H1 (cell line): ENCODE measurements around the gene TRIM15. TPM values are rescaled to one million over a fixed set of nuclear protein-coding genes. Genes with fewer than 3 reads are reported as not detected.

Experiments used
- CTCF ChIA-PET: fragments of 300-600 bp; sonication (Branson Sonifier 250); formaldehyde crosslinking; loops from one replicate; lab custom pipeline; 2021; ENCODE audit not compliant: partially characterized antibody; lab: Charles Lee
- POLR2A ChIA-PET: fragments of 300-600 bp; sonication (Branson Sonifier 250); formaldehyde crosslinking; loops from one replicate; lab custom pipeline; 2021; ENCODE audit warnings: inconsistent platforms; ENCODE audit not compliant: partially characterized antibody; lab: Charles Lee
- DNase-seq, 2 experiments: peaks; one replicate each; pipeline versions ENCODE4 v3.0.0 to v3.0.0-alpha.2; 2010 to 2022; ENCODE audit warnings: low spot score in 2 of 2, low read depth in 1 of 2, mixed read lengths in 1 of 2
- FAIRE-seq: peaks from 2 replicates; lab custom pipeline; 2011; peaks lifted over from hg19 to GRCh38; lab: Jason Lieb, UNC
- H2AFZ ChIP-seq: 2 replicates; pipeline ENCODE4 v1.8.1; 2012; ENCODE audit warnings: low read length, inconsistent platforms
- H2AK5ac ChIP-seq: 2 replicates; pipeline ENCODE4 v1.6.1; 2013; ENCODE audit warnings: low read depth, low read length
- H2BK120ac ChIP-seq: replicated peaks from 2 replicates; pipeline ENCODE3; 2013; ENCODE audit warnings: low read depth, low read length, inconsistent platforms
- H2BK12ac ChIP-seq: 2 replicates; pipeline ENCODE4 v1.6.1; 2013; ENCODE audit warnings: low read depth, low read length
- H2BK15ac ChIP-seq: 2 replicates; pipeline ENCODE4 v1.6.1; 2013; ENCODE audit warnings: low read length
- H2BK20ac ChIP-seq: 2 replicates; pipeline ENCODE4 v1.6.1; 2013; ENCODE audit warnings: low read length
- H2BK5ac ChIP-seq: 2 replicates; pipeline ENCODE4 v1.6.1; 2013; ENCODE audit warnings: low read depth, low read length
- H3K14ac ChIP-seq: 2 replicates; pipeline ENCODE4 v1.6.1; 2013; ENCODE audit warnings: inconsistent platforms; ENCODE audit not compliant: insufficient read length
- H3K18ac ChIP-seq: 2 replicates; pipeline ENCODE4 v1.6.1; 2013; ENCODE audit warnings: low read length; ENCODE audit errors: extremely low read depth
- H3K23ac ChIP-seq: 2 replicates; pipeline ENCODE4 v1.6.1; 2013; ENCODE audit warnings: inconsistent platforms; ENCODE audit not compliant: insufficient read length
- H3K23me2 ChIP-seq: 2 replicates; pipeline ENCODE4 v1.6.1; 2013; ENCODE audit warnings: low read depth, low read length
- H3K27ac ChIP-seq: 2 replicates; pipeline ENCODE4 v1.6.1; 2011; ENCODE audit warnings: low read depth, low read length, inconsistent platforms
- H3K27me3 ChIP-seq, 4 experiments: replicated peaks in 1 of 4; 1 replicate in 1 of 4; 2 replicates in 3 of 4; pipeline versions ENCODE4 v1.6.1 to v1.8.1; 2011 to 2013; ENCODE audit warnings: low read length in 3 of 4, mild to moderate bottlenecking in 3 of 4, inconsistent platforms in 2 of 4, mixed read lengths in 2 of 4, moderate library complexity in 1 of 4; ENCODE audit not compliant: control insufficient read depth in 3 of 4, insufficient read depth in 3 of 4; ENCODE audit errors: extremely low read depth in 1 of 4
- H3K36me3 ChIP-seq, 4 experiments: 2 replicates each; pipeline versions ENCODE4 v1.6.1 to v1.8.1; 2011 to 2013; ENCODE audit warnings: mild to moderate bottlenecking in 4 of 4, low read length in 3 of 4, moderate library complexity in 2 of 4, control low read depth in 1 of 4, inconsistent platforms in 1 of 4; ENCODE audit not compliant: insufficient read depth in 4 of 4, control insufficient read depth in 2 of 4
- H3K4ac ChIP-seq: replicated peaks from 2 replicates; pipeline ENCODE3; 2013; ENCODE audit warnings: low read length, low read depth, mixed read lengths, inconsistent platforms; ENCODE audit not compliant: insufficient read length
- H3K4me1 ChIP-seq, 4 experiments: replicated peaks in 1 of 4; 1 replicate in 1 of 4; 2 replicates in 3 of 4; pipeline versions ENCODE4 v1.6.1 to v1.8.1; 2011 to 2013; ENCODE audit warnings: low read length in 3 of 4, inconsistent platforms in 2 of 4, mixed read lengths in 1 of 4; ENCODE audit not compliant: insufficient read depth in 4 of 4, control insufficient read depth in 3 of 4
- H3K4me2 ChIP-seq, 2 experiments: 2 replicates each; pipeline versions ENCODE4 v1.6.1 to v1.8.1; 2011 to 2013; ENCODE audit warnings: low read depth in 2 of 2, low read length in 2 of 2, control low read depth in 1 of 2, inconsistent platforms in 1 of 2, mild to moderate bottlenecking in 1 of 2; ENCODE audit not compliant: insufficient read depth in 1 of 2
- H3K4me3 ChIP-seq, 4 experiments: fragments of 200-600, 300-600 bp in 1 of 4; sonication (generic), shearing (Covaris generic), sonication (Bioruptor Twin) in 1 of 4; 2 replicates each; pipeline versions ENCODE4 v1.5.1 to v1.8.1; 2011 to 2016; ENCODE audit warnings: low read length in 4 of 4, low read depth in 3 of 4, control low read depth in 2 of 4, inconsistent platforms in 2 of 4, mild to moderate bottlenecking in 2 of 4, mixed read lengths in 1 of 4, moderate library complexity in 1 of 4; ENCODE audit not compliant: insufficient read depth in 2 of 4; ENCODE audit errors: extremely low read depth in 1 of 4
- H3K56ac ChIP-seq: replicated peaks from 2 replicates; pipeline ENCODE3; 2013; ENCODE audit warnings: low read depth, mild to moderate bottlenecking, mixed read lengths, low read length, inconsistent platforms; ENCODE audit not compliant: insufficient read length
- H3K79me1 ChIP-seq: 2 replicates; pipeline ENCODE4 v1.6.1; 2013; ENCODE audit warnings: low read depth, low read length, control low read depth
- H3K79me2 ChIP-seq, 2 experiments: 2 replicates each; pipeline versions ENCODE4 v1.6.1 to v1.8.1; 2012 to 2013; ENCODE audit warnings: low read length in 2 of 2, mild to moderate bottlenecking in 2 of 2, inconsistent platforms in 1 of 2; ENCODE audit not compliant: insufficient read depth in 2 of 2, control insufficient read depth in 1 of 2
- H3K9ac ChIP-seq, 4 experiments: replicated peaks in 1 of 4; 1 replicate in 1 of 4; 2 replicates in 3 of 4; pipeline versions ENCODE4 v1.6.1 to v1.8.1; 2011 to 2013; ENCODE audit warnings: low read depth in 3 of 4, low read length in 3 of 4, control low read depth in 2 of 4, mild to moderate bottlenecking in 2 of 4, moderate library complexity in 2 of 4, inconsistent platforms in 1 of 4; ENCODE audit errors: extremely low read depth in 1 of 4
- H3K9me3 ChIP-seq, 2 experiments: 2 replicates each; pipeline versions ENCODE4 v1.6.1 to v1.8.1; 2012 to 2013; ENCODE audit warnings: mild to moderate bottlenecking in 2 of 2, moderate library complexity in 2 of 2, control low read depth in 1 of 2, inconsistent platforms in 1 of 2, low read depth in 1 of 2, low read length in 1 of 2, mixed read lengths in 1 of 2; ENCODE audit not compliant: insufficient read depth in 2 of 2
- H4K20me1 ChIP-seq, 2 experiments: replicated peaks in 1 of 2; 2 replicates each; pipeline versions ENCODE3 to v1.8.1; 2011 to 2013; ENCODE audit warnings: inconsistent platforms in 2 of 2, low read length in 2 of 2, mild to moderate bottlenecking in 1 of 2; ENCODE audit not compliant: insufficient read depth in 2 of 2, control insufficient read depth in 1 of 2
- H4K5ac ChIP-seq: 2 replicates; pipeline ENCODE4 v1.6.1; 2013; ENCODE audit warnings: low read length, low read depth, mixed read lengths, inconsistent platforms; ENCODE audit not compliant: insufficient read length
- H4K8ac ChIP-seq: 2 replicates; pipeline ENCODE4 v1.8.0; 2013; ENCODE audit warnings: mild to moderate bottlenecking, moderate library complexity, low read length, inconsistent platforms; ENCODE audit not compliant: insufficient read depth; ENCODE audit errors: extremely low read depth
- H4K91ac ChIP-seq: replicated peaks from 2 replicates; pipeline ENCODE3; 2013; ENCODE audit warnings: low read length, mixed read lengths, inconsistent platforms; ENCODE audit not compliant: insufficient read length
- CBX5 ChIP-seq: fragments of 300-800, 300-1000 bp; sonication (generic); IDR thresholded peaks from 2 replicates; pipeline ENCODE4 v1.7.1; 2016; ENCODE audit warnings: antibody characterized with exemption, low read length, low read depth
- GABPA ChIP-seq: IDR thresholded peaks from 2 replicates; pipeline ENCODE4 v1.6.1; 2011; ENCODE audit warnings: mild to moderate bottlenecking, low read length, moderate library complexity, borderline replicate concordance; ENCODE audit not compliant: insufficient read depth
- JUN ChIP-seq: IDR thresholded peaks from 2 replicates; pipeline ENCODE4 v1.6.1; 2011; ENCODE audit warnings: low read depth, mild to moderate bottlenecking, improper control_type of control experiment, low read length
- NRF1 ChIP-seq: IDR thresholded peaks from 2 replicates; pipeline ENCODE4 v1.6.1; 2011; ENCODE audit warnings: mild to moderate bottlenecking, low read depth, low read length, improper control_type of control experiment
- POU5F1 ChIP-seq: IDR thresholded peaks from 2 replicates; pipeline ENCODE4 v1.6.1; 2011; ENCODE audit warnings: low read depth, mild to moderate bottlenecking, low read length, moderate library complexity
- SIN3A ChIP-seq, 2 experiments: IDR thresholded peaks in 1 of 2; conservative IDR thresholded peaks in 1 of 2; 2 replicates each; pipeline ENCODE4 v1.6.1; 2011 to 2012; ENCODE audit warnings: low read length in 2 of 2, improper control_type of control experiment in 1 of 2, low read depth in 1 of 2, mild to moderate bottlenecking in 1 of 2
- SP2 ChIP-seq: IDR thresholded peaks from 2 replicates; pipeline ENCODE4 v1.6.1; 2012; ENCODE audit warnings: mild to moderate bottlenecking, low read length, inconsistent platforms
- WGBS, 2 experiments: shearing (Covaris generic) in 1 of 2; methylation state at CpG; one replicate each; pipeline versions ENCODE4 v1.1.6 to v1.1.7; 2013 to 2015; ENCODE audit warnings: low lambda C conversion rate in 2 of 2, mixed read lengths in 2 of 2, inconsistent platforms in 1 of 2, low coverage in 1 of 2, missing lambda C conversion rate in 1 of 2; ENCODE audit not compliant: insufficient replicate concordance in 2 of 2, insufficient coverage in 1 of 2, insufficient read length in 1 of 2; ENCODE audit errors: extremely low coverage in 1 of 2, missing lambda C conversion rate in 1 of 2; 5-methylcytosine and 5-hydroxymethylcytosine counted together
- polyA plus RNA-seq, 7 experiments: library from polyadenylated mRNA; depleted of rRNA in 3 of 7; stranded (reverse) in 5 of 7; unstranded in 2 of 7; fragments of >200 nt in 5 of 7; fragments of 200-250 nt in 2 of 7; gene quantifications; 1 replicate in 5 of 7; 2 replicates in 1 of 7; 4 replicates in 1 of 7; pipeline versions ENCODE4 v1.2.1 to v1.2.3, GENCODE V29; 2011 to 2013; ENCODE audit warnings: missing spikeins in 2 of 7, mixed read lengths in 2 of 7
- total RNA-seq: library from RNA; stranded (reverse); fragmentation: NEBNext Ultra II Directional; extraction: Animal tissue kit (Norgen Biotek cat#: 25700); gene quantifications from 2 replicates; pipeline ENCODE4 v1.2.1, GENCODE V29; 2021
- TF ChIP-seq, protein P1 (sequence below): IDR thresholded peaks from 2 replicates; pipeline ENCODE4 v1.6.1; 2012; ENCODE audit warnings: low read length, inconsistent platforms
- TF ChIP-seq, protein P2 (sequence below): IDR thresholded peaks from 2 replicates; pipeline ENCODE4 v1.6.1; 2012; ENCODE audit warnings: inconsistent platforms
- TF ChIP-seq, protein P3 (sequence below): IDR thresholded peaks from 2 replicates; pipeline ENCODE4 v1.6.1; 2012; ENCODE audit warnings: inconsistent platforms

TRIM15 gene
- total and polyA plus RNA-seq, 2 of the 8 experiments (the other 6 are each of a cell fraction or from before 2014, with no cell fraction given): 0.18 to 0.48 TPM

DNA sequence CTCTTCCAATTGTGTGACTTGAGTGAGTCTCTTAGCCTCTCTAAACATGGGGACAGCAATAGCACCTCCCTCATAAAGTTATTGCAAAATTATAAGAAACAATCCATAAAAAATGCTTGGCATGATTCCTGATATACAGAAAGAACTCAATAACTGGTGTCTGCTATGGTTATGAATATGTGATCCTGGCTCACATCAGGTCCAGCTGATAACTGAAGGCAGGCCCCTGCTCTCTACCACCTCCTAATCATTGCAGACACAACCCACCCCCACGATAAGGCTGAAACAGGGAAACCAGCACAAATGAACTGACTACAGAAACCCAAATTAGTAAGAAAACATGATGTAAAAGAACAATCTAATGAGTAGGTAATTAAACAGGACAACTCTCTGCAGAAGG, 5.4 kb downstream of the TRIM15 start:
- no peak overlapping the region for H2BK5ac ChIP-seq
- POLR2A ChIA-PET: no interaction called here
- H3K4me1 ChIP-seq: peaks cover 0 to 4% (median 3%) of the 10 kb centered on the region in 4 experiments; a peak in 4 of 7 replicates
- WGBS, 2 experiments: 71% methylated on average over 1 of the region's 1 CpG; no CpG with 5 or more reads in 1 of the 2 experiments
- CTCF ChIA-PET: interaction anchor here (0.9 to 3.2 kb wide), 4 partner anchors 14 to 92 kb away, joined by 3 to 29 read pairs (median 8); no protein-coding TSS in a partner anchor
- no peak overlapping the region for H4K5ac ChIP-seq
- TF ChIP-seq POU5F1: no peak
- TF ChIP-seq, protein P1, sequence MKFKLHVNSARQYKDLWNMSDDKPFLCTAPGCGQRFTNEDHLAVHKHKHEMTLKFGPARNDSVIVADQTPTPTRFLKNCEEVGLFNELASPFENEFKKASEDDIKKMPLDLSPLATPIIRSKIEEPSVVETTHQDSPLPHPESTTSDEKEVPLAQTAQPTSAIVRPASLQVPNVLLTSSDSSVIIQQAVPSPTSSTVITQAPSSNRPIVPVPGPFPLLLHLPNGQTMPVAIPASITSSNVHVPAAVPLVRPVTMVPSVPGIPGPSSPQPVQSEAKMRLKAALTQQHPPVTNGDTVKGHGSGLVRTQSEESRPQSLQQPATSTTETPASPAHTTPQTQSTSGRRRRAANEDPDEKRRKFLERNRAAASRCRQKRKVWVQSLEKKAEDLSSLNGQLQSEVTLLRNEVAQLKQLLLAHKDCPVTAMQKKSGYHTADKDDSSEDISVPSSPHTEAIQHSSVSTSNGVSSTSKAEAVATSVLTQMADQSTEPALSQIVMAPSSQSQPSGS: no peak
- TF ChIP-seq NRF1: no peak
- TF ChIP-seq GABPA: no peak
- TF ChIP-seq, protein P2, sequence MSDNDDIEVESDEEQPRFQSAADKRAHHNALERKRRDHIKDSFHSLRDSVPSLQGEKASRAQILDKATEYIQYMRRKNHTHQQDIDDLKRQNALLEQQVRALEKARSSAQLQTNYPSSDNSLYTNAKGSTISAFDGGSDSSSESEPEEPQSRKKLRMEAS: no peak
- TF ChIP-seq SP2: no peak
- no peak for TF ChIP-seq JUN
- TF ChIP-seq SIN3A (conservative IDR thresholded peaks at IDR 0.05 in 1 of 2, IDR thresholded peaks at IDR 0.05 in 1 of 2; ENCODE audit: low read depth in 1 of 2, low read length in 2 of 2): no peak
- TF ChIP-seq, protein P3, sequence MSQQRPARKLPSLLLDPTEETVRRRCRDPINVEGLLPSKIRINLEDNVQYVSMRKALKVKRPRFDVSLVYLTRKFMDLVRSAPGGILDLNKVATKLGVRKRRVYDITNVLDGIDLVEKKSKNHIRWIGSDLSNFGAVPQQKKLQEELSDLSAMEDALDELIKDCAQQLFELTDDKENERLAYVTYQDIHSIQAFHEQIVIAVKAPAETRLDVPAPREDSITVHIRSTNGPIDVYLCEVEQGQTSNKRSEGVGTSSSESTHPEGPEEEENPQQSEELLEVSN: no peak
- no peak for TF ChIP-seq CBX5
- H2BK15ac ChIP-seq: no peak overlapping the region
- peaks cover 4% of the 10 kb centered on the region; the same call in 1 of the 2 replicates for H3K23me2 ChIP-seq
- no peak overlapping the region for H4K8ac ChIP-seq
- H3K14ac ChIP-seq: no peak overlapping the region
- DNase-seq: no peak
- H3K56ac ChIP-seq: no peak overlapping the region
- H3K23ac ChIP-seq: no peak overlapping the region
- no peak overlapping the region for H3K4me2 ChIP-seq
- H3K27me3 ChIP-seq: peaks cover 7 to 32% (median 26%) of the 10 kb centered on the region in 4 experiments
- H3K79me2 ChIP-seq: no peaks in the 10 kb centered on the region
- no peak overlapping the region for H3K27ac ChIP-seq
- H3K4ac ChIP-seq: no peak overlapping the region
- FAIRE-seq: no peak
- H4K91ac ChIP-seq: no peak overlapping the region
- no peak overlapping the region for H3K18ac ChIP-seq
- H2AFZ ChIP-seq: no peak overlapping the region
- H3K36me3 ChIP-seq: no peaks in the 10 kb centered on the region
- H2BK20ac ChIP-seq: no peak overlapping the region
- H4K20me1 ChIP-seq: no peaks in the 10 kb centered on the region
- no peak overlapping the region for H3K4me3 ChIP-seq
- H2BK12ac ChIP-seq: no peak overlapping the region
- no peaks in the 10 kb centered on the region for H3K9me3 ChIP-seq
- no peak overlapping the region for H3K9ac ChIP-seq
- no peak overlapping the region for H2AK5ac ChIP-seq
- H3K79me1 ChIP-seq: no peaks in the 10 kb centered on the region
- H2BK120ac ChIP-seq: no peak overlapping the region
